ENCODE data around the gene POP7.

The POP7 gene

DNA sequence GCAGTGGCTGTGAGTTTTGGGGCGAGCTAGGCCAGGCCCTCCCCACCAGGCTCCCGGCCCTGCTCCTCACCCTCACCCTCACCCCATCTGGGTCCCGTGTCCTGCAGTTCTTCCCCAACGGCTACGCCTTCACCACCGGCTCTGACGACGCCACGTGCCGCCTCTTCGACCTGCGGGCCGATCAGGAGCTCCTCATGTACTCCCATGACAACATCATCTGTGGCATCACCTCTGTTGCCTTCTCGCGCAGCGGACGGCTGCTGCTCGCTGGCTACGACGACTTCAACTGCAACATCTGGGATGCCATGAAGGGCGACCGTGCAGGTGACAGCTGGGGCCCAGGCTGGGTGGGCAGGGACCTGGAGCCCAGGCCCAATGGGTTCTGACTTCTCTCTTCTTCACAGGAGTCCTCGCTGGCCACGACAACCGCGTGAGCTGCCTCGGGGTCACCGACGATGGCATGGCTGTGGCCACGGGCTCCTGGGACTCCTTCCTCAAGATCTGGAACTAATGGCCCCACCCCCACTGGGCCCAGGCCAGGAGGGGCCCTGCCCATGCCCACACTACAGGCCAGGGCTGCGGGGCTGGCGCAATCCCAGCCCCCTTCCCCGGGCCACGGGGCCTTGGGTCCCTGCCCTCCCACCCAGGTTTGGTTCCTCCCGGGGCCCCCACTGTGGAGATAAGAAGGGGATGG is 27.5 kb upstream of the POP7 start:
- DNase-seq (ENCODE audit: insufficient read length, low spot score), result no peak
- FAIRE-seq, result no peak

DNA sequence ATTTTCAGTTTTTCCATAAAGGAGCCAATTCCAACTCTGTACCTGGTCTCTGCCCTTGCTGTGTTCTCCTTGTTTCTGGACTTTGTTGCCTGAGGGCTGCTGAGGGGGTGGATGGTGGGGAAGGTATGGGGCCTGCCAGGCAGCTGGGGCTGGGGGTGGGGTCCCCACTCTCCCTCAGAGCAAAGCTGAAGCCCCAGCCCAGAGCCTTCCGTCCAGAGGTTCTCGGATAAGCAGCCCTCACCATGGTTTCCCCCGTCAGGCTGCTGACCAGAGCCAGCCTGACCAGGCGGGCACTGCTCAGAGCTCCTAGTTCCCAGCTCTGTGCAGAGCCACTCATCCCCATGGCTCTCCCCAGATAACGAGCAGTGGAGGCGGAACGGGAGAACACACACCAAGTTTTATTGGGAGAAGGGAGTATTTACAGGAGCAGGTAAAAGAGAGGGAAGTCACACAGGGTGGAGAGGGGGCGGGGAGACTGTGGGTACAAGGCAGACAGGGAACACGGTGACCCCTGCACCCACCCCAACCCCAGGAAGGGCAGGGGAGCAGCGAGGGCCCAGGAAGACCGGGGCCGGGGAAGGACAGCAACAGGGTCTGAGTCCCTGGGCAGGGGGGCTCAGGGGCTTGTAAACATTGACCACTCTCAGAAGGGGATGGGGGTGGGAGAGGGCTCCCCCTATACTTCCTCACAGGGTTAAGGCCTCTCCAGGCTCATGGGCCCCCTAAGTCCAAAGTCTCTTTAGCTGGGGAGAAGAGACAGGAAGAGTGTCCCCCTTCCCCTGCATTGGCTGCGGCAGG is 26.6 kb upstream of the POP7 start:
- DNase-seq (ENCODE audit: insufficient read length, low spot score), result no peak
- no peak for FAIRE-seq

DNA sequence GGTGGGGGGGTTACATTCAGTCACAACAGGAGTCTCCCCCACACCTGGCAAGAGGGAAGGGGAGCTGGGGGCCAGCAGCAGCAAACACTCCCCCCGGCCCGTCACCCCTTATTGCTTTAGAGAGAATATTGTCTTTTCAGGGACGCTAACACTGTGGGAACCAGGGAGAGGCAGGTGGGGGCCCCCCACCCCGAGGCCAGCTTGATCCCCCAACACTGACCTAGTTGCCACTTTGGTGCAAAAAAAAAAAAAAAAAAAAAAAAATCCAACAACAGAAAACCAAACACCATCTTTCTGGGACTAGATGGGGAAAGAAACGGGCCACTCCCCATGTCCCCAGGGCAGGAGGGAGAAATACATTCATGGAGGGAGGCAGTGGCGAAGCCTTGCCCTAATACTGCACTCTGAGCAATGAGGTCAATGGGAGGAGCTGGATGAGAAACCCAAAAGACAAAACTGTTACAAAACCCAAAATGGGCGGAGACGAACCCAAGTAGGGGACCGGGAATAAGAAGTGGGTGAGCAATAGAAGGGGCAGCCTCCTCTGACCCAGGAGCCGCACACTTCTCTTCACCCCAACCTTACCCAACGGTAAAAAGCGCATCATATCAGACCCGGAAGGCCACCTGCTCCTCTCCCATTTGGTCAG is 25.9 kb upstream of the POP7 start:
- no peak for DNase-seq (ENCODE audit: insufficient read length, low spot score)
- no peak for FAIRE-seq

DNA sequence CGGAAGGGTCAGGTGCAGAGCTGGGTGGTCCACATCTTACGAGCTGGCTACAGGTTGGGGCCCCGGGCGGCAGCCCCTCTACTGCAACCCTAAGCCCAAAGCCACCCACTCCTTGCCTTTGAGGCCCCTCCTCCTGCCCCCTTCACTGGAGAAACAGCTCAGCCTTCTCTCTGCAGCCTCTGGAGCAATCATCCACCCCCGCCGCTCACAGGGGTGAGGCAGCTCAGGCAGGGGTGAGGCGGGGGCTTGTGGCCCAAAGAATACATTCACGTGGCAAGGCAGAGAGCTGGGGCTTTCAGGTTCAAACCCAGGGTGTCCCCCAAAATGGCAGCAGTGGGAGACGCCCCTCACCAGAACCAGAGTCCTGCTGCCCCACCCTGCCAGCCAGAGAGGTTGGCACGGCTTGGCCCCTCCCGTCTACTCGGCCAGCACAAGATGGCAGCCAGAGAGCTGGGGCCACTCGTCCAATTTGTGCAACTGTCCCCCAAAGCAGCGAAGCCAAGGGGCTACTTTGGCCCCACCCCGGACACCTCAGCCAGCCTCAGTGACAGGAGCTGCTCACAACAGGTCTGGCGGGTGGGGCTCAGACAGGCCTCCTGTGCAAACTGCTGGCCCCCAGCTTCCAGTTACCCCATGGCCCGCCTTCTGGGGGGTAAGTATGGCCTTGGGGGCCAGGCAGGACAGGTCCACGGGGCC is 25.2 kb upstream of the POP7 start:
- FAIRE-seq (no peak), DNase-seq (ENCODE audit: insufficient read length, low spot score) (no peak)

DNA sequence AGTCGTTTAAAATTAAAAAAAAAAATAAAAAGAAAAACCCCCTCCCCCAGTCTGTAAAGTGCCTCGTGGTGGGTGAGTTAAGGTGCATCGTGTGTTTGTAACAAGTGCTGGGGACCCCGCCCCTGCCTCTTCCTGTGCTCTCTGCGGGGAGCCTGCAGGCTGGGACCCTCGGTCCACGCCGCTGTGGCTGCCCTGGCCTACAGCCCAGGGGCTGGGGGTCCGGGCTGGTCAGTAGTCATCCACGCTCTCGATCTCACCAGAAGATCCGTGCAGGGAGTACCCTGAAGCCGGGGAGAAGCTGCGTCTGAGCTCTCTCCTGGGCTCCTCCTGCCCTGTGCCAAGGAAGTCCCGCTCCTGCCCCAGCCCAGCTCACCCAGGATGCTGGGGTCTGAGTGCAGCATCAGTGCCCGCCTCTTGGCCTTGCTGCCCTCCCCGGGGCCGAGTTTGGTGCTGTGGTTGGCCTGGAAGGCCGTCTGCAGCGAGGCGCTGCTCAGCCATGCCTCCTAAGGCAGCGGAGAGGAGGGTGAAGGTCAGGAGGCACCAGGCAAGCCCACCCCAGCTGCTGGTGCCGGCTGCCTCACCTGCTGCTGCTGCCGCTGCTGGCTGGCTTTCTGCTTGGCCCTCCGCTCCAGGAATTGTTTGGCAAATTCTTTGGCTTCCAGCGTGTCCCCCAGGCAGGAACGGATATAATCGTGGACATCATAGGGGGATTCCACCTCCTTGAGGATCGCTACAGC is 24.3 kb upstream of the POP7 start:
- FAIRE-seq, result no peak
- no peak for DNase-seq (ENCODE audit: insufficient read length, low spot score)

DNA sequence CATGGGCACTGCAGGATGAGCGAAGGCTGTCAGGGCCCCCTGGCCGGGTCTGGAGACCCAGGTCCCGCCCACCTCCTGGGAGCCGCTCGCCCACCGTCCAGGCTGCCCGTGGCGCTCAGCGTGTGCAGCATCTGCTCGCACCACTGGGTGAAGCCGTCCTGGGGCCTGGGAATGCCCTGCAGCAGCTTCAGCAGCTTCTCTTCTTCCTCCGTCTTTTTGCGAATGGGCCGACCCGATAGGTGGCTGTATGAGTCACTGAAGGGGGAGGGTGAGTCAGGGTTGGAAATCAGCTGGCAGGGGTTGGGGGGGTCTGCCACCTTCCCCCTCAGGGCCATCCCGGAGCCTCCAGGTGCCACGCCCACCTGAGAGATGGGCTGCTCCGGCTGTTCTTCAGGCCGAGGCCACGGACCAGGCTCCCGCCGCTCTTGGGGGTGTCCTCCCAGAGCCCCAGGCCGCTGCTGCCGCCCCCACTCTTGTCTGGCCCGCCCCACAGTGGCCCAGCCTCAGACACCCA is 23.6 kb upstream of the POP7 start:
- FAIRE-seq, result no peak

DNA sequence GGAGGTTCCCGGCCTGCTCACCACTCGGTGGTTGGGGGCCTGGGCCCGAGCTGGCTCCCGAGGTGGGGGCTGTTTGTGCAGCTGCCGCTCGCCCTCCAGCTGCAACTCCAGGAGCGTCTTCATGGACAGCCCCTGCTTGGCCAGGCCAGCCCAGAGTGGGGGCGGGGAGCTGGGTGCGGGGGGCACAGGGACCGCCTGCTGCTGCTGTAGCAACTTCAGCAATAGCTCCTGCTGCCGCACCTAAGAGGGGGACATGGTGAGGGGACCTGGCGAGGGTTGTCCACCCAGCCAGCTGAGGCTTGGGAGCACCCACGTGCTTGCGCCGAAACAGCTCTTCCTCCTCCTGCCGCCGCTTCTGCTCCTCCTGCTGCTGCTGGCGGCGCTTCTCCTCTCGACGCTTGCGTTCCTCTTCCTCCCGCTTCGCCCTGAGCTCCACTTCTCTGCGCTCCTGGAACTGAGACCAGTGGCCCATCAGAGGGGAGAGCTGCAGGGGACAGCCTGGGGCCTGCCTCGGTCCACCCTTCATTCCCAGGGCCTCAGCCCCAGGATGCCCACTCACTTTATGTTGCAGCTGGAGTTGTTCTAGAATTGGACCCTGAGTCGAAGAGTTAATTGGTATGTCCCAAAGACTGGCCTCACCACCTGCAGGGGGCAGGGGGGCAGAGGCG is 22.8 kb upstream of the POP7 start:
- FAIRE-seq (no peak), DNase-seq (ENCODE audit: insufficient read length, low spot score) (no peak)

More for the DNA sequence above, 23.6 kb upstream of the POP7 start:
- DNase-seq (ENCODE audit: insufficient read length, low spot score), result no peak

DNA sequence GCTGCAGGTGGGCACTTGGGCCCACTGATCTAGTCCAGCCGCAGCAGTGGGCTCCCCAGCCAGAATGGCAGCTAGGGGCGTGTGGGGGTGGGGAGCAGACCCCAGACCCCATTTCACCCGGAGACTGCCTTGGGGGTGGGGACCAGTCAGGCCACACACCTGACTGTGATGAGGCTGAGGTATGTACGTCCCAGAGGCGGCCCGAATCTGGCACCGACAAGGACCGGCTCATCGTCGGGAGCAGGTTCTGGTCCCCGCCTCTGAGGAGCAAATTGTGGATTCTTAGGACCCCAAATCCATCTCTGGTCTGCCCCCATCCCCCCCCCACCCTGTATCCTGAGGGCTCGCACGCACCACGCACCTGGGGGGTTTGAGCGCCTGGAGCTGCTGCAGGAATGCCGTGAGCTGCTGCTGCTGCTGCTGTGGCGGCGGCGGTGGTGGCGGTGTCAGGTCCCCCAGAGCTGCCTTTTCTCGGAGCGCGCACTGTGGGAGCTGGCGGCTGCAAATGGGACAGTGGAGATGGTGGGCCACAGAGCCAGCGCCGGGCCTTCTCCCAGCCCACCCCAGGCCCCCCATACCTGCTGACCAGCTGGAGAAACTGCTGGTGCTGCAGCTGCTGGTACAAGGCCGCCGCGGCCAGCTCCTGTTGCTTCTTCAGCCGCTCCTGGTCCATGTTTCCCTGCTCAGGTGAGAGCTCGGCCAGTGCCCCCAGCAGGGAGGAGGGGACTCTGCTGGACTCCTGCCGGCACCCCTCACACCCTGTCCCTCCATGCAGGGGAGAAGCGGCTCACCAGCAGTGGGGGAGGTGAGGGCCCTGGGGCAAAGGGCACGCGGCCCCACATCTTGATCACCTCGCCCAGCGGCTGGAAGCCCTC is 22.0 kb upstream of the POP7 start:
- FAIRE-seq (no peak), DNase-seq (ENCODE audit: insufficient read length, low spot score) (no peak)

DNA sequence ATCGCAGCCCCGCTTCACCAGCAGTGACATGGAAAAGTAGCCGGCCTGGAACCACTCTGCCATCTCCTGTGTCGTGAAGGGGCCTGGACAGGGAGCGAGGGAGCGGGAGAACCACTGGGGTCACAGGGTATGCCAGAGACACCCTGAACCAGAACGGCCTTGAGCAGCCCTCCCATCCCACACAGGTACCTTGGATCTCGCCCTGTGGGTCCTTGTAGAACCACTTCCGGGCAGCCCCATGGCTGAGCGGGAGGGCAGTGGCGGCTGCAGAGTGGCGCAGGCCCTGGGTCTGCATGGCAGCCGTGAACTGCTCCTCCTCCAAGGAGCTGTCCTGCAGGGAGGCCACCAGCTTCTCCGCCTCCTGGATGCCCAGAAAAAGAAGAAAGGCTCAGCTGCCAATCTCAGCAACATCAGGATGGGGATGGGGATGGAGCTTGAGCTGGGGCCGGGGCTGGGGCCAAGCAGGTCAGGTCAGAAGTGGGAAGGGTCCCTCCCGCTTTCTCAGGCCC is 21.3 kb upstream of the POP7 start:
- DNase-seq (ENCODE audit: insufficient read length, low spot score) (no peak), FAIRE-seq (no peak)

DNA sequence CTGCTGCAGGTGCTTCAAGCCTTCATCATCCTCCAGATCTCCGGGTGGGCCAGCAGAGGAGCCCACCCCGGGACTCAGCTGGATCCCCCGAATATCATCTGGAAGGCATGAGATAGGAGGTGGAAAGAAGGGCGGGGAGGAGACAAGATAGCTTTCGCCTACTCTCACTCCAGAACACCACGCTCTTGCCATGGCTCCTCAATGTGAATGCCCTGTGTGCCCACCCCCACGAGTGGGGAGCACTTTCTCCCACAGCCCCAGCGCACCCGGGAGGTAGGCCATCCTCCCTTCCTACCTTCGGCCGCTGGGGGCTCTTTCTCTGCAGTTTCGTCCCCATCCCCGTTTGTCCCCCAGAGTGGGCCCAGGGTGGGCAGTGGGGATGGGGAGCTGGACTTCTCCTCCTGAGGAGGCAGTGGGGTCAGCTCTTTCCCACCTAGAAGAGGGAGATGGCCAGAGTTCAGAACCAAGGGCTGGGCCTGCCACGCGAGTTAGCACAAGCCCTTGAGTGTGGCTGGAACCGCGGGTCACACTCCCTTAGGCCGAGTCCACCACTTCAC is 20.8 kb upstream of the POP7 start:
- no peak for DNase-seq (ENCODE audit: insufficient read length, low spot score)
- no peak for FAIRE-seq

DNA sequence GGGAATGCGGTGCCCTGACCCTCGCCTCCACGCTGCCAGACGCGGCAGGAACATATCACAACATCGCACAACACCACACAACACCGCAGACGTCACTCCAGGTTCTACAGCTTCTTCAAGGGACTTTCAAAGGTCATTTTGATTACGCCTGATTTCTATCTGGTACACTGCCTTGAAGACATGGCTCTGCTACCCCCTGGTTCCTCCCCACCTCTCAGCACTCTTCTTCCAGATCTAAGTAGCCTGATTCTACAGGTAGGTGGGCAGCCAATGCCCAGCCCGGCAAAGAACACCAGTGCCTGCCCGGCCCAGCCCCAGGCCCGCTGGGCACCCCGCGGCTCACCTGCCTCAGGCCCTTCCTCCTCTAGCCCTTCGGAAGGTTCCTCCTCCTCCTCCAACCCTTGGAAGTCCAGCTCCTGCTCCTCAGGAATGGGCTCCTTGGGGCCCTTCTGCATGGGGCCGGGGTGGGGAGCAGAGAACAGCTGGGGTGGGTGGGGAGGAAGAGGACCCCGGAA is 20.2 kb upstream of the POP7 start:
- FAIRE-seq (no peak), DNase-seq (ENCODE audit: insufficient read length, low spot score) (no peak)

DNA sequence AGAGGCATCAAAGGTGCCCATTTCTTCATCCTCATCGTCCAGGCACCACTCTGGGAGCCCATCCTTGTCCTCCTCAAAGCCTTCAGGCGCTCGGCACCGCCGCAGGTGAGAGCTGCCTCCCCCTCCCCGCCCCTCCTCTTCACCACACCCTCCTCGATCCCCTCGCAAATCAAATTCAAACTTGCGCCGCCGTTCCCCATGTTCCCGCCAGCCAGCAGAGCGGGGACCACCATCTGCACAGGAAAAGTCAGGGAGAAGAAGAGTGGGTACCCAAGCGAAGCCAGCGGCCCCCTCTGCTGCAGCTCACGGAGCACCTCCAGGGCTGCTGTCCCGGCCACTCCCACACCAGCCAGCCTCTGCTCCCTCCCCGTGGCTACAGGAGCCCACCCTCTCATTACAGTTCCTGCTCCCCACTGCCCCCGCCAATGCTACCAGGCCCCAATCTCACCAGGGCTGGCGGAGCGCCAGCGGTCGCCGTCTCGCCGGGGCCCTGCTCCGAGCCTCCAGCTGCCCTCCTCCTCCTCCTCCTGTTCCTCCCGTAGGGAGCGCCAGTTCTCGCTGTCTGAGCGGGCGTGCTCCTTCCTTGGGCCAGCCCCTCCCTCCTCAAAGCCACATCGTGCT is 19.6 kb upstream of the POP7 start:
- no peak for DNase-seq (ENCODE audit: insufficient read length, low spot score)
- no peak for FAIRE-seq

DNA sequence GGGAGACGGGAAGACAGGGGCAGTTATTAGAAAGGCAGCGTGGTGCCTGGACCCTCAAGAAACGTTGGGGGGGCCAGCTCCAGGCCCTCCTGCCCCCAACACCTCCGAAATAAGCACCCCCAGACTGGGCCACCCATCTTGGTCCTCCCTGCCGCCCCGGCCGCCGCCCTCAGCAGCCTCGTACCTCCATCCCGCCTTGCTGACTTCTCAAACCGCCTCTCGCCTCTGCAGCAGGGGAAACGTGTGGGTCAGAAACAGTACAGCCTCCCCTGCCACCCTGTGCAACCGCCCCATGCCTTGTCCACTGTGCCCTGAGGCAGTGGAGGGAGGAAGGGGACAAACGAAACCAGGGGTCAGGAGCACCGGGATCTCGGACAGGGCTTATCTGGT is 19.1 kb upstream of the POP7 start:
- DNase-seq (ENCODE audit: insufficient read length, low spot score), result no peak
- FAIRE-seq, result no peak

DNA sequence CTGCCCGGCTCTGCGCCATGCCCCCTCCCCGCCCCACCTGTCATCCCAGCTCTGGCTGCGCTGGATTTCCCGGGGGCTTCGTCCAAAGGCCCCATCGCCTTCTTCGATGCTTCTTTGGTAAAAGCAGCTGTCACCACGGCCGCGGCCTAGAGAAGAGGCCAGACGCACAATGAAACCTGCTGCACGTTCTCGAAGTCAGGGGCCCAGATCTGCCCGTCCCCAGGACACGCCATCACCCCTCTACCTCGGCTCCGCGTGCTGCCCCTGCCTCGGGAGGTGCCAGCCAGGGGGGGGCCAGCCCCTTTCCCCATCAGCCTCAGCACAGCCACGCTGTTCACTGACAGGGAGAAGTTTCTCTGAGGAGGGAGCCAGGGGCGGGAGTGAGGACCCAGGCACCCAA is 18.7 kb upstream of the POP7 start:
- DNase-seq (ENCODE audit: insufficient read length, low spot score) (no peak), FAIRE-seq (no peak)

DNA sequence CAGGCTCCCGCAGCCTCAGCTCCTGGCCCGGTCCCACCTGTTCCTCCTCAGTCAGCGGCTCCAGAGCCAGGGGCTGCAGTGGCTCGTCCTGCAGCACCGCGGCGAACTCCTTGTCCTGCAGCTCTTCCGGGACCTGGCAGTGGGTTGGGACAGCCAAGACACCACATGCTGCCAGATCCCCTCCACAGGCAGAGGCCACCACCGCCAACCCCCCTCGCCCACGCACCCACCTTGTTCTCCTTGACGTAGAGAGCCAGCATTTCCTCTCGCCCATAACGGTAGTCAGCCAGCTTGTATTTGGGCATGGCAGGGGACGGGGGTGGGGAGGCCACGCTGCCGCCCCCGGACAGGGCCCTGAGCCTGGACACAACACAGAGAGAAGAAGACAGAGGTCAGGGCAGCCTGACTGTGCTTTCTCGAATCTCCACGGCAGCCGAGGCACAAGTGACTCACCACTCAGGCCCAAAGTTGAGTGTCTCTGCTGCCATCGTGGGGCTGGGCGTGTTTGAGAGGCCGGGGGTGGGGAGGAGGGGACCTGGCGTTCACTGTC is 18.1 kb upstream of the POP7 start:
- no peak for FAIRE-seq

DNA sequence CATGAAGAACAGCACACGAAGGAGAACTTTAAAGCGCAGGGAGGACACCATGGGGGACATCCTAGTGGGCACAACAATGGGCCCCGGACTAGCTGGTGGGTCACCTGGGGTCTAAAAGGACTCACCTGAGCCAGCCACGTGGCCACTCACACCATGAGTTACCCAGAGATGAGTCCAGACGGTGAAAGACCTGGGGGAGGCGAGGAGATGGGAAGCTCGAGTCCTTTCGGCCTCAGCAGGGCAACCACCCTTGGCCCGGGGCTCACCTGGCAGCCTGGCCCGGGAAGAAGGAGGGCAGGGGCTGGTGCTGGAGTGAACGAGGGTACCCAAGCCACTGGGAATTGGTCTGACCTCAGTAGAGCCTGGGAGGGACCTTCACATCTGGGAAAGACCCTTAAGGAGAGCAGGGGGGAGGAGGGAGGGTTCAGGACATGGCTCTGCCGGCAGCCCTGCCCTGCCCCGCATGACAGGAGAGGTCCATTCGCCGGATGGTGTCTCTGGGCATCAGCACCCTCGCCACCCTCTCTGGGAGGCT is 17.5 kb upstream of the POP7 start:
- FAIRE-seq (no peak), DNase-seq (ENCODE audit: insufficient read length, low spot score) (no peak)

More for the DNA sequence above, 18.1 kb upstream of the POP7 start:
- no peak for DNase-seq (ENCODE audit: insufficient read length, low spot score)
